KMS-11 (cell line): ENCODE measurements around the gene PCYOX1L.

Experiments
- H2AFZ ChIP-seq: fragments of 200-600 bp; sonication (generic); 2 replicates; pipeline ENCODE4 v1.6.1; 2016; ENCODE audit warnings: antibody characterized with exemption, mixed run types, low read depth
- H3K27ac ChIP-seq: fragments of 200-600 bp; sonication (generic); 2 replicates; pipeline ENCODE4 v1.6.1; 2016; ENCODE audit warnings: mild to moderate bottlenecking, mixed run types
- H3K27me3 ChIP-seq: fragments of 200-600 bp; sonication (generic); 2 replicates; pipeline ENCODE4 v1.6.1; 2017; ENCODE audit warnings: mild to moderate bottlenecking, low read depth, mixed run types, moderate library complexity; ENCODE audit not compliant: insufficient read depth
- H3K36me3 ChIP-seq: fragments of 200-600 bp; sonication (generic); 2 replicates; pipeline ENCODE4 v1.6.1; 2017; ENCODE audit warnings: mild to moderate bottlenecking, mixed run types; ENCODE audit not compliant: insufficient read depth
- H3K4me1 ChIP-seq: fragments of 200-600 bp; sonication (generic); 2 replicates; pipeline ENCODE4 v1.6.1; 2016; ENCODE audit warnings: mild to moderate bottlenecking, low read depth, mixed run types; ENCODE audit not compliant: poor library complexity, severe bottlenecking
- H3K4me2 ChIP-seq: fragments of 200-600 bp; sonication (generic); 2 replicates; pipeline ENCODE4 v1.7.0; 2016; ENCODE audit warnings: mild to moderate bottlenecking, mixed run types
- H3K4me3 ChIP-seq: fragments of 200-600 bp; sonication (generic); IDR thresholded peaks from 2 replicates; pipeline ENCODE4 v1.6.1; 2017; ENCODE audit warnings: low read depth, low read length, mixed read lengths; ENCODE audit not compliant: insufficient read depth
- H3K79me2 ChIP-seq: fragments of 200-600 bp; sonication (generic); 2 replicates; pipeline ENCODE4 v1.6.1; 2016; ENCODE audit warnings: low read depth, mixed run types; ENCODE audit not compliant: insufficient read depth
- H3K9ac ChIP-seq: fragments of 200-600 bp; sonication (generic); 2 replicates; pipeline ENCODE4 v1.6.1; 2016; ENCODE audit warnings: mild to moderate bottlenecking, mixed run types
- H4K20me1 ChIP-seq: fragments of 200-600 bp; sonication (generic); 2 replicates; pipeline ENCODE4 v1.6.1; 2016; ENCODE audit warnings: mild to moderate bottlenecking, mixed run types; ENCODE audit not compliant: insufficient read depth
- TF ChIP-seq, protein P1 (sequence below): fragments of 200-600 bp; sonication (generic); conservative IDR thresholded peaks from 2 replicates; pipeline ENCODE4 v1.6.1; 2017; ENCODE audit warnings: low read depth, mild to moderate bottlenecking, antibody characterized with exemption, low read length, moderate library complexity, mixed read lengths

PCYOX1L gene

DNA sequence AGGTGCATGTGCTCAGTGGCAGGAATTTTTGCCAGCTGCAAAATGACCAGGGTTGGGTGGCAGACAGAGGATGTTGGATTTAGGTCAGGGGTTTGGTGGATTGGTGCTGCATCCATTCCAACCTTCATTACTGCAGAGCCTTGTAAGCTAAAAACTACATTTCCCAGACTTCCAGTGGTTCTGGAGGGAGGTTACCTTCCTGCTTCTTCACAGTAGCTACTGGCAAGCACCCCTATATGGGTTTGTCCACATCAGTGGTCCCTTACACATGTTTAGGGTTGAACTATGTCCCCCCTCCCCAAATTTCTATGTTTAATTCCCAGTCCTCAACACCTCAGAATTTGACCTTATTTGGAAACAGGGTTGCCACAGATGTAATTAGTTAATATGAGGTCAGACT, 41.9 kb downstream of the PCYOX1L start:
- TF ChIP-seq, protein P1, sequence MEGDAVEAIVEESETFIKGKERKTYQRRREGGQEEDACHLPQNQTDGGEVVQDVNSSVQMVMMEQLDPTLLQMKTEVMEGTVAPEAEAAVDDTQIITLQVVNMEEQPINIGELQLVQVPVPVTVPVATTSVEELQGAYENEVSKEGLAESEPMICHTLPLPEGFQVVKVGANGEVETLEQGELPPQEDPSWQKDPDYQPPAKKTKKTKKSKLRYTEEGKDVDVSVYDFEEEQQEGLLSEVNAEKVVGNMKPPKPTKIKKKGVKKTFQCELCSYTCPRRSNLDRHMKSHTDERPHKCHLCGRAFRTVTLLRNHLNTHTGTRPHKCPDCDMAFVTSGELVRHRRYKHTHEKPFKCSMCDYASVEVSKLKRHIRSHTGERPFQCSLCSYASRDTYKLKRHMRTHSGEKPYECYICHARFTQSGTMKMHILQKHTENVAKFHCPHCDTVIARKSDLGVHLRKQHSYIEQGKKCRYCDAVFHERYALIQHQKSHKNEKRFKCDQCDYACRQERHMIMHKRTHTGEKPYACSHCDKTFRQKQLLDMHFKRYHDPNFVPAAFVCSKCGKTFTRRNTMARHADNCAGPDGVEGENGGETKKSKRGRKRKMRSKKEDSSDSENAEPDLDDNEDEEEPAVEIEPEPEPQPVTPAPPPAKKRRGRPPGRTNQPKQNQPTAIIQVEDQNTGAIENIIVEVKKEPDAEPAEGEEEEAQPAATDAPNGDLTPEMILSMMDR = no peak
- H3K4me1 ChIP-seq = no peaks in the 10 kb centered on the region
- no peaks in the 10 kb centered on the region for H4K20me1 ChIP-seq
- no peaks in the 10 kb centered on the region for H3K27me3 ChIP-seq
- no peaks in the 10 kb centered on the region for H3K79me2 ChIP-seq
- no peak overlapping the region for H2AFZ ChIP-seq
- no peak overlapping the region for H3K9ac ChIP-seq
- H3K36me3 ChIP-seq = no peaks in the 10 kb centered on the region
- H3K27ac ChIP-seq = no peak overlapping the region
- H3K4me3 ChIP-seq = no peak overlapping the region
- H3K4me2 ChIP-seq = no peak overlapping the region

GRCh38 chr5:149400304-149400703, 42.5 kb downstream of the PCYOX1L start:
- H2AFZ ChIP-seq = no peak overlapping the region
- TF ChIP-seq, protein P1 = no peak
- H3K4me3 ChIP-seq = no peak overlapping the region
- H3K36me3 ChIP-seq = no peaks in the 10 kb centered on the region
- no peaks in the 10 kb centered on the region for H3K4me1 ChIP-seq
- no peak overlapping the region for H3K4me2 ChIP-seq
- no peaks in the 10 kb centered on the region for H3K79me2 ChIP-seq
- H3K27ac ChIP-seq = no peak overlapping the region
- H4K20me1 ChIP-seq = no peaks in the 10 kb centered on the region
- H3K27me3 ChIP-seq = no peaks in the 10 kb centered on the region
- no peak overlapping the region for H3K9ac ChIP-seq

DNA sequence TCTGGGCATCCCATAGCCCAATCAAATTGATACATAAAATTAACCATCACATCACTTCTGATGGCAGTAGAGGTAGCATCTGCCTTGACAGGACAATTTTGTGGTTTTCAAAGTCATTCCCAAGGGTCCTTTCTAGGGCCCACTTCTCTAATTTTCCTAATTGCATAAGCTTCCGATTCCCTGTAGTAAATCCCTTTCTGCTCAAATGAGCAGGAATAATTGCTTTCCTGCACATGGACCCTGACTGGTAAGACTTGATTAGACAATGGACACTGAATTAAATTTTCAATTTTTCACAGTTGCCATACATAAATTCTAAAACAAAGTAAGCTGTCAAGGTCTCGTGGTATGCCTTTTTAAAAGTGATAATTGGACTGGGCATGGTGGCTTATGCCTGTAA, 43.2 kb downstream of the PCYOX1L start:
- Histone ChIP-seq H3K27ac (no peak overlapping the region), H3K4me2 (no peak overlapping the region), H3K36me3 (no peaks in the 10 kb centered on the region), H3K4me1 (no peaks in the 10 kb centered on the region), H3K9ac (no peak overlapping the region), H2AFZ (no peak overlapping the region), H3K79me2 (no peaks in the 10 kb centered on the region), H3K4me3 (no peak overlapping the region), H4K20me1 (no peaks in the 10 kb centered on the region), H3K27me3 (no peaks in the 10 kb centered on the region)
- TF ChIP-seq, protein P1 = no peak

GRCh38 chr5:149402291-149402690, 44.4 kb downstream of the PCYOX1L start:
- no peaks in the 10 kb centered on the region for H3K79me2 ChIP-seq
- H3K27ac ChIP-seq = no peak overlapping the region
- H3K4me1 ChIP-seq = no peaks in the 10 kb centered on the region
- TF ChIP-seq, protein P1 = no peak
- no peak overlapping the region for H3K4me3 ChIP-seq
- no peak overlapping the region for H2AFZ ChIP-seq
- no peaks in the 10 kb centered on the region for H4K20me1 ChIP-seq
- H3K36me3 ChIP-seq = no peaks in the 10 kb centered on the region
- no peak overlapping the region for H3K9ac ChIP-seq
- no peaks in the 10 kb centered on the region for H3K27me3 ChIP-seq
- H3K4me2 ChIP-seq = no peak overlapping the region
